ENCODE results near the gene PIEZO2.

PIEZO2 gene

DNA sequence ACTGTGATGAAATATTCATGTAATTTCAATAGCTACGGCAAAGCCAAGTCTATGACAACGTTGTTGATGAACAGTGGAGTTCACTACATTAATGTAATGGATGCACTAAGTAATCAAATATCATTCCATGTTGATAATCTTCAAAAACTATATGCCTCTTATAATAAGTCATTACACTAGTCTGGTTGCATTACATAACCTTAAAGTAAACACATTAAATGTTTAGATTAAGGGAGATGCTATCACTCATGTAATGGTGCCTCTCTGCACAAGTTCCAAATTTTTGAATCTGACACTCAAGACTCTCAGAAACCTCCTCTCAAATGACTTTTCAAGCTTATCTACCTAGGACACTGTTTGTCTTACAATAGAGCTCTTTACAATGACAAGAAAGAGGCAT lies 35.4 kb downstream of the PIEZO2 start:
- DNase-seq: no peak

DNA sequence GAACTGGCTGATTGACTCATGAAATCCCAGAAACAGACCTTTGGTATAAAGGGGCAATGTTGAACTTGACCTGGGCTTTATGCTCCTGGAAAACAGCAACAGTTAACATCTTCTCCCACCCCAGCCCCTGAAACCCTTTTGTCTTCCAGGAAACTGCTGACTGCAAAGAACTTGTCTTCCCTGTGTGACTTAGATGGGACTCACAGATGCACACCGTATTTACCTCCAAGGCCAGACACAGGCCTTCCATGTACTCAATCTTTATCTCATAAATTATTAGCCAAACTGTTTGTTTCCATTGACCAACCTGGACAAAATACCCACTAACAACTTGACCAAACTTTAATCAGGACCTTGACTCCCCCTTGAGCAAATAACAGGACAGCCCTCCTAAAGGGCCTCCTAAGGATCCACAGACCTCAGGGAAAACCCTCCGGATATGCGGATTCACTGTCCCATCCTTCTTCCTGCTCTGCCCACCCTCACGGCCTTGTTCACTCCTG lies 36.3 kb downstream of the PIEZO2 start:
- no peak for DNase-seq

DNA sequence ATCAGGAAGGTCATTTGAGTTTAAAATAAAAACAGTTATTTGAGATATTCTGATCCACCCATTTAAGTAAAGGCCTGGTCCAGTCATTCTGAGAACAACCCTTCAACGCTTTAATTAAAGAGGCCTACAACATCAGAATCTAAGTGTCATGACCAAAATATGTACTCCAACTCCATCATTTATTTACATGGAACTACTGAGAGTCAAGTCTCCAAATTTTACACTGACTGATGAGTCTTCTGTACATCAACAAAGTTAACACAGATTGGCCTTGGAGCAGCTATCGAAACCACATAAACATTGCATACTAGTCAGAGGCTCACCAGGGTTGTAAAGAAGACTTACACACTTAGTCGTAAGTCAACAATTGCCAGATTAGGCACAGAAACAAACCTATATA lies 37.1 kb downstream of the PIEZO2 start:
- no peak for DNase-seq

DNA sequence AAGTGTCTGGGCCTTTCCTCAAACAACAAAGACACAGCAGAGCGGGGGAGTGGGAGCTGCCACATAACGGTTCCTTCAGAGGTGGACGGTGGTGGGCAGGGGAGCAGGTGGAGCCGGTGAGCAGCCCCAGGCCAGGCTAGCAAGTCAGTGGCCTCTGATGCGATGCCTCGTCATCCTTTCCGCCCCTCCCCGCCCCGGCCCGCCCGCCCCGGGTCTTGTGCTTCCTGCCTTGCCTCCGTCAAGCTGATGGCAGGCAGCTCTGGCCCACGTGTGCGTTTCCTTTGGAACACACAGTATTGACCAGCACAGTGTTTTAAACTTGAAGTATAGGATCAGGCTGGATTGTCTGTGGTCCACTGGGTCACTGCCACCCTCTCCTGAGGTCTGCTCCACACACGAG lies 38.9 kb downstream of the PIEZO2 start:
- no peak for DNase-seq

DNA sequence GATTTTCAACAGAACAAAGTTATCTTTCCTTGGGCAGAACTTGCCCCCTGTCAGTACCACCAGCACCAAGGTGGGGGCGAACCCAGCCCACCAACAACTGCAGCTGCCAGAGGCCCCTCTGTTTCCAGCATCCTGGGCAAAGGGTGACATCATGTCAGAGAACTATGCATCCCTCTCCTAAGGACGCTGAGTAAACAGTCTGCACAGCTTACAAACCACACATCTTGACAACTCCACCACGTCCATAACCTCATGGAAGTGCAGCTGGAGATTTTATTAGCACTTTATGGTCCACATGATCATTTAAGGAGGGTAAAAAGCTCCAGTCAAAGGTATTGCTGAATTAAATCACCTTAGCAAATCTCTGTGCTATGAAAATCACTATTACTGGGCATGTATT lies 40.4 kb downstream of the PIEZO2 start:
- no peak for DNase-seq

DNA sequence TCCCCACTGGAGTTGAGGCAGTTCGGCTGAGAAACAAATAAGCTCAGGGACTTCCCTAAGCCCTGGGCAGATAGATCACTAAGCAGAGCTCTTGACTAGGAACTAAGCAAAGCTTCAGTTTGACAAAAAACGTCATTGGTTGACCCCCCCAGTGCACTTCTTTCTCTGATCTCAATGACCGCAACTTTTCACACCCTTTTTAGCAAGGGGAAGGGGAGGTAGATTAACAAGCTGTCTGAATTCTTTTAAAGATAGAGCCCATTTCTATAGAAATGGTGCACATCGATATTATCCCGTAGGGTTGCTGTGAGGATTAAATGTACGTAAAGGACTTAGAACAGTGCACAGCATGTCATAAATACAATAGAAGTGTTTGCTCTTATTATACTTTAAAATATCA lies 42.5 kb downstream of the PIEZO2 start:
- no peak for DNase-seq

DNA sequence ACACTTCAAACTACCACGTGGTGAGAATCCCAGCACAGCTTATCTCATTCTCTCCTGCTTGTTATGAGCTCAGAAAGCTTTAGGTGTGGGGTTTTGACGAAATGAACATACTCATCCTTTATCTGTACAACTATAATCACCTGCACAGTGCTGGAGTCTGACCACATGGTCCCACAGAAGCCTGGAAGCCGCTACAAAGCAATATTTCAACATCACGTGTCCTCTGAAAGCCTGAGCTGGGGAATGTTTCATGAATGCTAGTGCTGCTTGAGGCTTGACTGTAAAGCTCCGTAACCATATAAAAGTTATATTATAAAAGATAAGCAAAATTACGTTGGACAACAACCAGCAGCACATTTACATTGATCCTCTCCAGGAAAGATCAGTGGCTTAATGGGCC lies 43.9 kb downstream of the PIEZO2 start:
- no peak for DNase-seq

DNA sequence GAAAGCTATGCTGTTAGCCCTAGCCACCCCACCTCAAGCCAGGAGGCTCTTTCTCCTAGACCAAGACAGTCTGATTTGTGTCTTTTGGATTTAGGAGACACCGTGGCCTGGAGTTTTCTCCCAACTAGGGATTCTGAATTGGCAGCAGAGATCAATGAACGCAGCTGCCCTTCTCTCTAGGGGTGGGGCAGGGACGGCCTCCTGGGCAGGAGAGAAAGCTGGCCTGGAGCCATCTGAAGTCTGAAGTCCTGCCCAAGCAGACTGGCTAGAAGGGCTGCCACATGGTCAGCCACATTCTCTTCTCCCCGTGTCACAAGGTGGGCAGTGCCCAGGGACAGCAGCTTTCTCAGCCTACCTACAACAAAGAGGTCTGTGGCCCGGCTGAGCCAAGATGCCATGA lies 45.1 kb downstream of the PIEZO2 start:
- no peak for DNase-seq

DNA sequence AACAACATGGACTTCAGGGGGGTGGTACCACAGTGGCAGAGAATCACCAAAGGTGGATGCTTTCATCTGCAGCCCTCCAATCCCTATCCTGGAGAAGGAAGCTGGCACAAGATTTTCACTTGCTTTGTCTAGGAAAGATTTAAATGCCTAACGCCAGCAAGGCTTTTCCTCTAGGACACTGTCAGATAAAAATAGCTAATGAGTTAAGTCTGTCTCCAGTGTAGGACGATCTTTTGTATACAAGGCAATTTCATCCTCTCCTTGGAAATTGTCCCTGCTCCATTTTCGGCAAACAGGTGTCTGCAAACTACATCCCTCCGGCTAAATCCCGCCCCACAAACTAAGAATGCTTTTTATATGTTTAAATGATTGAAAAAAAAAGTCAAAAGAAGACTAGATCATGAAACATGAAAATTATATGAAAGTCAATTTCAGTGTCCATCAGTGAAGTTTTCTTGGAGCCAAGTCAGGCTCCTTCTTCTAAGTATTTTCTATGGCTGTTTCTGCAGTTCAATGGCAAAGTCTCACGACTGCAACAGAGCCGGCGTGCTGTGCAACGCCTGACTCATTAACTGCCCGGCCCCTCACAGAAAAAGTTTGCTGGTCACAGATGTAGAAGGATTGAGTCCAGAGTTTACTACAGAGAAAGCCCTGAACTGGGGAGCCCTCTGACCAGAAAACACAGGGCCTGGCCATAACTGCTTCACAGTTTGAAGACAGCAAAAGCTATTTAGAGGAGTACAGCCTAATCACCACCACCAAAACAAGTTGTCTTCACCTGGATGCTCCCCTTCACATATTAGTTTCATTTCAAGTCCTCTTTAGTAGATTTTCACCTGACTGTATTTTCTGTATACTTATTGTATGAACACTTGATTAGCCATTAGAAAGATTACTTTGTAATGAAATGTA lies 52.3 kb downstream of the PIEZO2 start:
- DNase-seq: no peak

DNA sequence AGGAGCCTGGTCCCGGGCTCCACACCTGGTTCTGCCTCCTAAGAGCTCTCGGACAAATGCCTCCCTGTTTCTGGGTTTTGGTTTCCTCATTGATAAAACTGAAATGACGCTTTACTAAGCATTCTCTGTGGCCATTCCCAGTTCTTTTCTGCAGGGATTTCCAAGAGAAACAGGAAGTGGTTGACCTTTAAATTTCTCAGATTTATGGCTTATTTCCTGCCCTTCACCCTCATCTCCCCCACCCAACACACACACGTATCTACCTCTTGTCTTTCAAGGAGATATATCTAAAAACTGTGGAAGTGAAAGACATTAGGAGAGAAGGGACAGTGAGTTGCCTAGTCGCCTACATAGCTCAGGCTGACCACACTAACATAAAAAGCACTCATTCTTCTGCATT lies 53.0 kb downstream of the PIEZO2 start:
- DNase-seq: no peak

DNA sequence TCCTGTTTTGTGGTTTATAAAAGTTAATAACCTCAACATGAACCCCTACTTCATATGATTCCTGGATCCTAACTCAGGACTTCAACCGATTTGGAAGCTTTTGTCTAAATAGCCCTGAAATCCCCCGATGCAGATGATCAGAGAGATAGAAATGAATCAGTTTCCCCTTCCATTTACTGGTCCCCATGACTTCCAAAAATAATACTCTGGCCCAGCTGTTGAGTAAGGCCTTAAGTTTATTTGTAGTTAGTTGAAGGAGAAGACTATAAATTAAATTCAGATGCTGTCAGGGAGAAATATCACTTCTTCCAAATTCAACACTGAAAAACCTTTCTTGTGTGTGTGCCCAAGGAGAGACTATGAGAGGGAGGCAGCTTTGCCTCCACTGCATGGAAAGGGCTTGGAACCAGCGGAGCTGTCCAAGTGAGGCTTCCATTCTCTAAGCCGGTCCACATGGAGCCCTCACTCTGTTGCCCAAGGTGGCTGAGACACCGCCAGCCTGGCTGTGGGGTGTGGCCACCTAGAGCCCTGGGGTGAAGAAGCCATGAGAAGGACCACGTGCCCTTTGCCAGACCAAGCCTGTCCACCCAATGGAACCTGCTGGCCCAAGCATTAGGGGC lies 53.6 kb downstream of the PIEZO2 start:
- DNase-seq: no peak

DNA sequence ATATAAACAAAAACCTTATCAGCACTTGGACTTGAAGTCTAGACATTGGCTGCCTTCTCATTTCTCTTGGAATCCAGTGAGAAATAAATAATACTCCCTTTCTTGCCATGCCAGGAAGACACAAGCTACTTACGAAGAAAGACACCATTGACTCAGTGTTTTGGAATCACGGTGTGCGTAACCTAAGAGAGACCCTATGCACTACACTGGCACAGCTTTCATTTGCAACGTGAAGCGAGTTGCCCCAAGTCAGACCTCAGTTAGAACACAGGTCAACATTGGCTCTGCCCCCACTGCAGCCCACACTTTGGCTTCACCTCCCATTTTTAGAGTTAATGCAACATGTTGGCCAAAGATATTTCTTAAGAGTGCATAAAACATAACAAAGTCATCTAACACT lies 54.2 kb downstream of the PIEZO2 start:
- no peak for DNase-seq

DNA sequence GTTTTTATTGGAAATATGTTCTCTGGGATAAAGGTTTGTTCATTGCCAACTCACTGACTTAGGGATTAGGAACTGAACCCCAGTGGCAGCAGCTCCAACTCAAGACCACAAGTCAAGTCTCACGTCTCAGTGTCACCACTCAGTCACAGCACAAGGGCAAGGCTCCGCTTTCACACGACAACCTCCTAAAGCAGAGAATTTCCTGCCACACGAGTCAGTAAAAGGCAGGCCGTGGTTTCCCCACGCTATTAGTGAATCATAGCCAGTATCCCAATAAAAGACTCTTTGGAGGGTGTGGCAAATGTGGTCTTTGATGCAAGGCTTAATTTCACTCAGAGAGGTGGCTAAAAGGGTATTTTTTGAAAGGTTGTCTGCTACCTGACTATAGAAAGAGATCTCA lies 57.6 kb downstream of the PIEZO2 start:
- no peak for DNase-seq

DNA sequence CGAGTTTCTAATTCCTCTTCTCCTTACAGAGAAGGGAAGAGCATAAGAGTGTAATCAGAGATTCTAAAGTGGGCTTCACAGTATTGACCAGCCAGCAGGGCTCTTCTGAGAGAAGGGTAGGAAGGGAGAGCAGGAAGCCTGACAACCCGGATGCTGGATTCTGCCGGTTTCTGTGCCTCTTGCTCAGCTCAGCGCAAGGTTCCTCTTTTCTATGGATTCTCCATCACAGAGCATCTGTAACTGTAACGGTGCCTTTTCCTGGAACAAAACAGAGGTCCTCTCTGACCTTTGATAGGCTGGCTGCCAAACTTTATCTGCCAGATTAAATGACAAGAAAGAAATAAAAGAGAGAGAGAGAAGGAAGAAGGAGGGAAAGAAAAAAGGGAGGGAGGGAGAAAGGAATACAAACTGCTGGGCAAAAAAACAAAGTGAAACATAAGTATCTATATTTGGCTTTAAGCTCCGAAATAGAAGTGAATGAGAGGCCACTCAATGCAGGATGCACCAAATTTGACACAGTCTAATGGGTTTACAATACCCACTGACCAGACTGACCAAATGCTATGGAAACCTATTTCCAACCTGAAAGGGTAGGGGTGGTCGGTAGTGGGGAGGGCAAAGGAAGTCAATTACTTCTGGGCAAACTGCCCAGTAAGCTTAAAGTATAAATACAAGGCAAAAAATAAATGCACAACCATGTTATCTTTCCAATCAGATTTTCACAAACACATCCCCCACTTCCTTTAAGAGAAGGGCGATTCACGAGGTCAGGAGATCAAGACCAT lies 59.2 kb downstream of the PIEZO2 start:
- no peak for DNase-seq

DNA sequence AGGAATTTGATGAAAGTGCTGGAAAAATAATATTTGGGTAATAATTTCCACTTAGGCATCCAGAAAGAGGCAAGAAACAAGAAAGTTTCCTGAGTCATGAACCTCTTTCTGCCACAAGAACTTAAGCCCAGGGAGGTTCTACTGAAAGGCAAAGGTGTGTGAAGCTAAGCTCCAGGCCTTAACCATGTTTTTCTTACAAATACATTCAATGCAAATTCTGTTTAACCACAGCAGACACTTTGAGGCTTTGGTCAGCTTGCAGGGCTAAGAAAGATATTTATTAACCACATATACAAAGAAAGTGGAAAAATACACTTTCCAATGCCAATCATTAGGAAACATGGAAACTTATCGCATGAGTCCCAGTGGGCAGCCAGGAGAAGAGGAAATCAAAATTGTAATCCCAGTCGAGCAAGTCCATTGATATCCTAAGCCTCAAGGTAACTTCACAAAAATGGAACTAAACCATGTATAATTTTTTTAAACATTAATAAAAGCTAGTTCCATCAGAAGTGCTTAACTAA lies 68.3 kb downstream of the PIEZO2 start:
- no peak for DNase-seq

DNA sequence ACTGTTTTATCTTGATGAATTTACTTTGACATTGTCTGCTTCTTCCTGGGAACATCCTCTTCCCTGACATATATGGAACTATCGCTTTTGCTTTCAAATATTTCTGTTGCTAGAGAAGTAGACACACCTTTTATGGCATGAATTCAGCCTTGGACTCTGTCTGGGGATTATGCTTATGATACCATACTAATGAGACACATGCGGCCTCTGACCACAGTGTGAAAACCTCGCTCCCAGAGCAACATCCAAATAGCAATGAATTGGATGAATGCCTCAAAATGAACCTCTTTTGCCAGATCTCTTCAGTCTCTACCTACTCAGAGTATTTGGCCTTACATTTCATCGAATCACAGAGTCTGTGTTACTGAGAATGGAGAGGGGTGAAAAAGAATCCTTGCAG lies 70.9 kb downstream of the PIEZO2 start:
- DNase-seq: no peak

DNA sequence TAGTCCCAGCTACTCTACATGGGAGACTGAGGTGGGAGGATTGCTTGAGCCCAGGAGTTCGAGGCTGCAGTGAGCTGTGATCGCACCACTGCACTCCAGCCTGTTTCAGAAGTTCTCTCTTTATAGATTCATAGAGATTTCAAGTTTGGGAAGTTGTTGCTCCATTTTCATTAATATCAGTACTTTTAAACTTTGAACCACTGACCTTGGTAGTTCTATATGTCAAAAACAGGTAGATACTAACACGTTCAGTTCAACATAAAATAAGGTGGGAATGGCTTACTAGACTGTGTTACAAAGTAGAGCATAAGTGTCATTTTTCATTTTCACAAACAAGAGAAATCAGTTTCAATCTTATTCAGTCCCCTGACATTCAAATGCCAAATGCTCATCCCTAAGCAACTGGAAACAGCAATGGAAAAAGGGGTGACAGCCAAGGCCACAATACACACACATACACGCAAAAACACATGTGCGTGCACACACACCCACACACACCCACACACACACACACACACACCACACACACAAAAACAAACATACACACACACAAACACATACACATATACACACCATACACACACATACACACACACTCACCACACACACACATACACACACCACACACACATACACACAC lies 71.7 kb downstream of the PIEZO2 start:
- no peak for DNase-seq

DNA sequence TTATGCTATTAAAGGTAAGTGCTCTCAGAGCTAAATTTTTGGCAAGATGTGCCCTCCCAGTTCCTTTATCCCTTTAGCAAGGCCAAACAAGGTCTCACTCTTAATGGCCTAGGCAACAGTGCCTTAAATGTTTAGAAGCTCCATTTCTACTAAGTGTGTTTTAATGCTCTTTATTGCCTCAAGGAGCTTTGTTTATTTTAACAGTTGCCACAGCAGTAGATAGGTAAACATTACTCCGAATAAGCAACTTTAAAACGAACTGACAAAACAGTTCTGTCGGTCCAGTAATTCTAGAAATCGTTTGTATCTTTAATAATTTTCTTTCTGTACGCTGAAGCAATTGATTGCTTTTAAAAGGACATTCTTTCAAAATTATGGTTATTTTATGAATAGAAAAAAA lies 74.5 kb downstream of the PIEZO2 start:
- no peak for DNase-seq

DNA sequence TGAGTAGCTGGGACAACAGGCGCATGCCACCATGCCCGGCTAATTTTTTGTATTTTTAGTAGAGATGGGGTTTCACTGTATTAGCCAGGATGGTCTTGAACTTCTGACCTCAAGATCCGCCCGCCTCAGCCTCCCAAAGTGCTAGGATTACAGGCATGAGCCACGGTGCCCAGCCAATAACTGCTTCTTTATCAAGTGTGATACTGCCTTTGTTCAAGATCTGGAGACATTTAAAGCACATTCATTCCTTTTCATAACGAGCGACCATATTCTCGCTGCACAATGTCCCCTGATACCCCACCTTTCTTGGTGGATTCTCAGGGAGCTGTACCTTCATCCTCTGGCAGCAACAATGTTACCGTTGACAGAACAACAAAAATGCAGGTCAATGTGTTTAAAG lies 75.4 kb downstream of the PIEZO2 start:
- DNase-seq: no peak

DNA sequence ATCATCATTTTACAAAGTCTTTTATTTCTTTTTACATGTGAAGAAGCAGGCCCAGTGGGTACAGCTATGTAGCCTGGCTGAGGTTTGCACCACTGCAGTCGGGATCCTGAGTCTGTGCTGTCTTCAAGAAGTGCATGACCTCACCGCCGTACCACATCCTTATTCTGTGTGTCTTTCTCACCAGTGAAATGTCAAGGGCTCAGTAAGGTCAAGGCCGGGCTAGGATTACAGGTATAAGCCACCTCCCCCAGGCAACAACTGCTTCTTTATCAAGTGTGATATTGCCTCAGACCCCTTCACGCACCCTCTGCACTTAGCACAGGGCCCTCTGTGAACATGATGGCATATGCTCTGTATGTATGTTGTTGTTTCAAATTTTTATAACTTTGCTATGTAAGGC lies 76.7 kb downstream of the PIEZO2 start:
- DNase-seq: no peak

DNA sequence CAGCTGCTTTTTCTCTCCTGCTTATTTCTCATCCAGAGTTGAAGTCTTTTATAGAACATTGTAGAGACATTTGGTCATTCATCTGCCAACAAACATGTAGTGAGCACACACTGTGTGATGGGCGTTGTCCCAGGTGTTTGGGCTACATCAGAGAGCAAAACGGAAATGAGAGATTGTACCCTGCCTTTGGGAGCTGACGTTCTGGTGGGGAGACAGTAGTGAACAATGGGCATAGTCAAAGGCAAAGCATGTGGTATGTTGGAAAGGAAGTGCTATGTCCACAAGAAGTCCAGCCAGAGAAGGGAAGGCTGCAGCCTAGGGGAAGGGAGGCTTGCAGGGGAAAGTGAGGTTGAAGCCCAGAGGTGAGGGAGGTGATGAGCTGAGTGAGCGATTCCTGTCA lies 78.1 kb downstream of the PIEZO2 start:
- DNase-seq: peak in 6 of 51 donors; percentile 9 to 24 (median 14)

DNA sequence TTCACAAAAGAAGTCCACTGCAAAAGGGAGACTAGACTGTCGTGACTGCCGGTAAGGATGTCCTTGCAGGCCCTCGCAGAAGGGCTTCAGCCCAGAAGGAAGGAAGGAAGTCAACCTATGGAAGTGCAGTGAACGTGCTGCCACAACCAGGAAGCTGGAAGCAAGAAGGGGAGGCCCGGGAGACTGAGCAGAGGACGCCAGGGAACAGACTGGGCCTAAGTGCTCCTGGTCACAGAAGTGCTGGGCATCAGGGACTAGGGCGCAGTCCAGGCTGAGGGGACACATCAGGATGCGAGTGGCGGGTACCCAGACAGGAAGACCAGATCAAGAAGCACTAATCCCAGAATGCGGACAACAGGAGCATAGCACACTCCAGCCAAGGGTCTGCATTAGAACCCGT lies 78.8 kb downstream of the PIEZO2 start:
- DNase-seq: no peak
